CD4-positive, alpha-beta T cell treated with Interleukin-17A for 4 hours (primary cell): ENCODE data around the gene PLPP7.
"Not testable (repeated sequence)": the region's sequence is repeated elsewhere in the genome, so short reads cannot be mapped to it uniquely, and the experiment has no call there.

Source experiments
- DNase-seq: peaks from one replicate; pipeline ENCODE4 v3.0.0-alpha.2; 2020; ENCODE audit warnings: mixed read lengths

The PLPP7 gene

DNA sequence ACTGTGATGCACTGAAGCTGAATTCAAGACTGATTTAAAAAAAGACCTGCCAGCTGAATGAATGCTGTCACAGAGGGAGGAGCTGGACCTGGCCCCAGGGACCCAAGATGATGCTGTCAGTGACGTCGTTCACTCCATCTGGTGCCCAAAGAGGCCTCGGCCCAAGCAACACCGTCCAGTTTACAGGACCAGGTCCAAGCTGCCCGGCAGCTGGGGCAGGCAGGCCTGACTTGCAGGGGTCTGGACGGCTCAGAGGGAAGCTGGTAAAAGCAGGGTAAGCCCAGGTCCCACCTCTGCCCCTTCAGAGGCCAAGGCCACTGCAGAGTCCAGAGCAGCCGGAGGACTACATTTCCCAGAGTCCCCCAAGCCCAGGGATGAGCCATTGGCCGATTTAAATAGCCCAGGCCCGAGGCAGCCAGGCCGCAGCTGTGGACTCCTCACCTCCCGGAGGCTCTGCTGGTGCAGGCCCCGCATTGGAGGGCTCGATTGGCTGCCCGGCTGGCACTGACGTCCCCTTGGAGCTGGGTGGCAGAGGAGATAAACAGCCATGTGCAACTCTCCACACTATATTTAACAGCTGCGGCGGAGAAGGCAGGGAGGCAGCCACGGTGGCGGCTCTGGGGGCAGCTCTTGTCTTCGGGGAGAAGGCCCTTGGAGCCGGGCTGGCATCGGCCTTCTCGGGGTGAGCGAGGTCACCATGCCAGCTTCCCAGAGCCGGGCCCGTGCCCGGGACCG, at the start of gene PLPP7:
Gene PLPP7 (plus strand): TSS at position 423 of the 735 bp plus-strand sequence. CDS start 275 bp downstream, at position 698.
- no peak for DNase-seq

DNA sequence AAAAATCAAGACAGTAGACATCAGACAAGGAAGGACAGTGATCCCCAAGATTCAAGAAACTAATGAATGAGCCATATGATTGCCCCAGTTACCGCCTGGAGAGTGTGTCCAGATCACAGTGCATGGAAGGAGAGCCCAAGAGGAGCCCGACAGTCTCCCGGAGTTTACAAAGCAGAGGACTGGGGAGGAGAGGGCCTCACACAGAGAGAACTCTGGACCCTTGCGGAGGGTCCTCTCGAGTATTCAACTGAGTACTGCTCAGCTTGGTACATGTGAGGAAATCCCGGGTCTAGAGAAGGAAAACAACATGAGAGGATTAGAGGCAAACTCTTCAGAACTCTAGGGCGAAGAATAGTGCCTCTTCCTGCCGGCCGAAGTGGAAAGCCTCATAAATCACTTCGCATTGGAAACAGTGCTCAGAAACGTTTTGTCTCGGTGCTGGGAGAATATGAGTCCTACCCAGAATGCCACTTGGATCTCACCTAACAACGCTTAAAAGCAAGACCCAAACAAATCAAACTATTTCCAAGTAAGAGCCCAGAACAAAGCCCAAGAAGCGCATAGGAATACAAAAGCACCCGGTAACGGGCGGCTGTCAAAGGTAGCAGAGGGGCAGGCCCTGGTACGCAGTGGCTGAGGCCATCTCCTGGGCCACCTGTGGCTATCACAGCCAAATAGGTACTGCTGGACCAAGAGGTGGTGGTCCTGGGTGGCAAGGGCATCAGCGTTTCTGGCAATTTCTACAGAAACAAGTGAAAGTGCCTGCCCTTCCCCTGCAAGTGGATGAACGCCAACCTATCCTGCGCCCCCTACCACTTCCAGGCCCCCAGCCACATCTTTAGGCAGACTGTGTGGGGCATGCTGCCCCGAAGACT, 49.2 kb upstream of the PLPP7 start:
- DNase-seq = no peak

DNA sequence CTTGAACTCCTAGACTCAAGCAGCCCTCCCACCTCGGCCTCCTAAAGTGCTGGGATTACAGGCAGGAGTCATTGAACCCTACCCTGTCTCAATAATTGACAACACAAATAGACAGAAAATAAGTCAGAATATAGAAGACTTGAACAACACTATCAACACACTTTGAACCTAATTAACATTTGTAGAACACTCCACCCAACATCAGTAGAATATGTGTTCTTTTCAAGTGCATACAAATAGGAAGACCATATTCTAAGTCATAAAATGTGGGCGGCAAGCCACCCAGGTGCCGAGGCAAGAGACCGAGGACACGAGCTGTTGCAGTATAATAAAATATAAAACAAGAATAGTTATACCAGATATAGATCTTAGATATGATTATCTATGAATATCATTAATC, 45.2 kb upstream of the PLPP7 start:
- DNase-seq = not testable (repeated sequence)

DNA sequence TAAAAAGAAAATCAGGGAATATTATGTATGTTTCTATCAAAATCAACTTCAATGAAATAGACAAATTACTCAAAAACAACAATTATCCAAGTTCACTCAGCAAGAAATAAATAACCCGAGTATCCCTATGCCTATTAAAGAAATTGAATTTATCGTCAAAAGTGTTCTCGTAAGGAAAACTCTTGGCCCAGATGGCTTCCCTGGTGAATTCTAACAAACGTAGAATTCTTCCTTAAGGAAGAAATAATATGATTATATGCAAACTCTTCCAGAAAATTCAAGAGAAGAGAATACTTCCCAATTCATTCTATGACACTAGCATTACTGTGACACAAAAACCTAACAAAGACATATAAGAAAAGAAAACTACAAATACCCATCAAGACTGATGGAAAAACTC, 42.9 kb upstream of the PLPP7 start:
- DNase-seq = no peak

- peak; percentile 2 for DNase-seq
Observed at GRCh38 chr9:131252120-131252519, 37.4 kb upstream of the PLPP7 start.

GRCh38 chr9:131253891-131254491, 35.5 kb upstream of the PLPP7 start:
- DNase-seq = peak; percentile 3

DNA sequence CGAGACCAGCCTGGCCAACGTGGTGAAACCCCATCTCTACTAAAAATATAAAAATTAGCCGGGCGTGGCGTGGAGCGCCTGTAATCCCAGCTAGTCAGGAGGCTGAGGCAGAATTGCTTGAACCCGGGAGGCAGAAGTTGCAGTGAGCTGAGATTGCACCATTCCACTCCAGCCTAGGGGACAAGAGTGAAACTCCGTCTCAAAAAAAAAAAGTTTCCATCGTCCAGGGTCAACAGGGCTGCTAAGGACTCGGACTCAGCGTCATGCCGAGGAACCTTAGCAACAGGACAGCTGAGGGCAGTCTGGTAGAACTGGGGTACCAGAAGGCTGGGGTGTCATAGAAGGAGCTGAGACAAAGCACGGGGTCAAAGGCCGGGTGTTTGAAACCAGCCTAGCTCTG, 34.9 kb upstream of the PLPP7 start:
- DNase-seq = no peak

- no peak for DNase-seq
Observed at GRCh38 chr9:131255676-131256197, 33.8 kb upstream of the PLPP7 start.

DNA sequence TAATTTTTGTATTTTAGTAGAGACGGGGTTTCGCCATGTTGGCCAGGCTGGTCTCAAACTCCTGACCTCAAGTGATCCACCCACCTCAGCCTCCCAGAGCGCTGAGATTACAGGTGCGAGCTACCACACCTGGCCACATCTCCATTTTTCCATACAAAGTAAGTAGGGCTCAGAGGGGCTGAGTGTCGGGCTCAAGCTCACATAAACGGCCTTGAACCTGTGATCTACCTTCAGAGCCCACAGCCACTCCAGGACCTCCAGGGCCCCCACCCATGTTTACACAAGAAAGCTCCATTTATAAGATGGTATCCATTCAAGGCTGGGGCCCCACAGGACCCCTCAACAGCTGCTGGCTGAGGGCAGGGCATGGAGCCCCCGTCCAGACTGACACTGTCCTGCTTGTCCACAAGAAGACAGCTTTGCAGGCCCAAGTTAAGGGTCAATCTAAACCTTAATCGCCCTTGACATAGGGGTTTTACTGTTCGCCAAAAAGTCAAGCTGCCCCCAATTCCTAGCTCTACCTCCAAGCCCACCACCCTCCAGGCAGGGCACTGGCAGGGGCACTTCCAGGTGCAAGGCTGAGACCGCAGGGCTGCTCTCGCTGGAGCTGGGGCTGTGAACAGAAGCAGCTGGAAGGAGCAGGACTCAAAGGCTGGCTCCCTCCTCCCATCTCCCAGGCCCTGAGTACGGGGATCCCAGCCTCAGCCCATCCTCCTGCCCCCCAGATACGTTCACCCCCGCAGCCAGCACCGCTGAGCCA, 32.1 kb upstream of the PLPP7 start:
- DNase-seq = peak; percentile 17

DNA sequence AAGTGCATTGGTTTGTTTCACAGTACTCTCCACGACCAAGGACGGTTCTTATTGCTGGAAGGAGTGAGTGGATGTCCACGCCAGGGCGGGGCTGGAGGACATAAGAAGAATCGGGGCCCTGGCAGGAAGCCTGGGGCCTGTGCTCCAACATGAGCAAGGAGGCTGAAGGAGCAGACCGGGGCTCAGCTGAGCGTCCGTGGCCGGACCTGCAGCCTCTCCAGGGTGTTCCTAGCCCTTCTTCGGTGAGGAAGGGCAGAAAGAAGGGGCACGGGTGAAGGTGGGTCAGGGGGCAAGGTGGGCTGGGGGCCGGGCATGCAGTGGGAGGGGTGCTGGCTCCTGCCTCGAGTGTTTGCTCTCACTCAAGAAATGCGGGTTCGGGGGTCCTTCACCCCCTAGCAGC, 31.3 kb upstream of the PLPP7 start:
- peak; percentile 5 for DNase-seq

GRCh38 chr9:131258698-131259431, 30.7 kb upstream of the PLPP7 start:
- DNase-seq = peak; percentile 2

GRCh38 chr9:131259432-131259898, 30.1 kb upstream of the PLPP7 start:
- DNase-seq = peak; percentile 1

GRCh38 chr9:131259916-131260597, 29.5 kb upstream of the PLPP7 start:
- peak; percentile 2 for DNase-seq

DNA sequence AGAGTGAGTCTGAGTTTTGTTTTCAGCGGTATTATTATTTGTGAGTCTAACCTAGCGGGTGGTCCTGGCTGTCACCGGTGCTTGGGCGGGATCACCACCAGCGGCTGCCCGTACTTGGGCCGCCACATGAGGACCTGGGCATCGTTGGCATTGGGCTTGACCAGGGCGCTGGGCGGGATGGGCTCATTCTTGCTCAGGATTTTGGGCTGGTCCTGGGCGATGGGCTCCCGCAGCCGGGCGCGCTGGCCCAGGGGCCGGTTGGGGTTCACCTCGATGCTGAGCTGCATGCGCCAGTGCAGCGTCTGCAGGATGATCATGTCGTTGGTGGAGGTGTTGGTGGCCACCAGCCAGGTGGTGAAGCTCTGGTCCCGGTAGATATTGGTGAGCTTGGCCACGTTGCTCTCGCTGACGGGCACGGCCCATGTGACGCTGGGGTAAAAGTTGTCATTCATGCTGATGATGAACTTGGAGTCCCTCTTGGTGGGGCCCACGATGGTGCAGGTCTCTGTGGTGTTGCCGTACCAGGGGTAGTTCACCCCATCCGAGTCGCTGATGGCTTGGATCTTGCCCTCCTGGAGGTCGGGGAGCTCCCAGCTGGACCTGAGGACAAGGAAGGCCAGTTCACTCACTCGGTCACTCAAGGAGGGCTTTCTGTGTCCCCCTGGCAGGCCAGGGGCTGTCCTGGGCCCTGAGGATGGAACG, 28.6 kb upstream of the PLPP7 start:
- peak; percentile 1 for DNase-seq

DNA sequence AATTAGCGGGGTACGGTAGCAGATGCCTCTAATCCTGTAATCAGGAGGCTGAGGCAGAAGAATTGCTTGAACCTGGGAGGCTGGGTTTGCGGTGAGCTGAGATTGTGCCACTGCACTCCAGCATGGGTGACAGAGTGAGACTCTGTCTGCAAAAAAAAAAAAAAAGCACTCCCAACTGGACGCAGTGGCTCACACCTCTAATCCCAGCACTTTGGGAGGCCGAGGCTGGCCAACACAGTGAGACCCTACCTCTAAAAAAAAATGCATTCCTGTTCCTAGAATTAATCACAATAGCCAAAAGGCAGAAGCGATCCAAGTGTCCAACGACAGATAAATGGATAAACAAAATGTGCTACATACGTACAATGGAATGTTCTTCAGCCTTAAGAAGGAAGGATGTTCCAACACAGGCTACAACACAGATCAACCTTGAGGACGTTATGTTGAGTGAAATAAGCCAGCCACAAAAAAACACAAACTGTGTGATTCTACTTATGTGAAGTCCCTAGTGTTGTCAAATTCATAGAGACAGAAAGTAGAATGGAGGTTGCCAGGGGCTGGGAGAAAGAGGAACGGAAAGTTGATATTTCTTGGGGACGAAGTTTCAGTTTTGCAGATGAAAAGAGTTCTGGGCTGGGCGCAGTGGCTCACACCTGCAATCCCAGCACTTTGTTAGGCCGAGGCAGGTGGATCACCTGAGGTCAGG, 27.0 kb upstream of the PLPP7 start:
- peak; percentile 2 for DNase-seq

GRCh38 chr9:131263033-131263343, 26.5 kb upstream of the PLPP7 start:
- not testable (repeated sequence) for DNase-seq

- DNase-seq = peak; percentile 11
Observed at GRCh38 chr9:131263701-131264100, 25.8 kb upstream of the PLPP7 start.

- peak; percentile 70 for DNase-seq
Observed at GRCh38 chr9:131264231-131264630, 25.3 kb upstream of the PLPP7 start.

DNA sequence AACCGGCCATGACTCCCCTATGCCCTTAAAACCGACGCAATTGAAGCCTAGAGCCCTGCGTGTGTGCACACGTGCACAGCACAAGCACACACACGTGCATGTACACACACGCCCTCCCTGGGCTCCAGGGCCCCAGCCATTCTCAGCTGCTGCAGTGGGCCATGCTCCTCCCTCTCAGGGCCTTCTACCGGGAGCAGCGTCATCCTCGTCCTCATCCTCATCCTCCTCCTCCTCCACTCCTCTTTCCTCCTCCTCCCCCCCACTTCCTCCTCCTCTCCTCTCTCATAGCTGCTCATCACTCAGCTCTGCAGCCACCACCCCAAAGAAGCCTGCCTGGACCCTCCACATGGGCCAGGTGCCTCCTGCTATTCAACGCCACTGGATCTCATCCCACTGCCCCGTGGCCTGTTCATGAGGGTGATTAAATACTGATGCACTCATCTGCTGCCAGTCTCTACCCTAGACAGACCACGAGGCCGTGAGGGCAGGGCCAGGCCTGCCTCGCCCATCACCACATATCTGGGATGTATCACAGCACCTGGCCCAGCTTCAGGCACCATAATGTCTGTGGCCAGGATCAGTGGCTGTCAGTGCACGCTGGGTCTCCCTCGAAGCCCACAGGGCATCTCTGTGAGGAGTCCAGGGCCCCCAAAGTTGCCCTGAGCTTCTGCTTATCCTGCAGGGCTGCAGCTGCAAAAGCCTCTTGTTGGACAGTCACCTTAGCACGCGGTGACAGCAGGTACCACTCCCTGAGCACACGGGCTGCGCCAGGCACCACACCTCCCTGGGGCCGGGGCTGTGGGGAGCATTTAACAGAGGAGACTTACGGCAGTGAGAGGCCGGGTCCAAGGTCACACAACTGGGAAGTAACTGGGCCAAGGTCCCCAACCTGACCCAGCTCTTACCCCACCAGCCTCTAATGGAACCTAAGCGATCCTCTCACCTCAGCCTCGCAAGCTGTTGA, 23.0 kb upstream of the PLPP7 start:
- DNase-seq = peak; percentile 72
